GM21423 (cell line): ENCODE data around the gene AEBP2.
A peak's percentile ranks its signal among the peaks of the same experiment; 100 is the strongest.
"Not testable (repeated sequence)": the region's sequence is repeated elsewhere in the genome, so short reads cannot be mapped to it uniquely, and the experiment has no call there.

ENCODE experiments used
- ATAC-seq: cut with Tn5 transposase; IDR thresholded peaks from one replicate; pipeline ENCODE4 v1.9.1; 2021; ENCODE audit warnings: mild to moderate bottlenecking, moderate library complexity; ENCODE audit not compliant: unreplicated experiment

AEBP2 gene

DNA sequence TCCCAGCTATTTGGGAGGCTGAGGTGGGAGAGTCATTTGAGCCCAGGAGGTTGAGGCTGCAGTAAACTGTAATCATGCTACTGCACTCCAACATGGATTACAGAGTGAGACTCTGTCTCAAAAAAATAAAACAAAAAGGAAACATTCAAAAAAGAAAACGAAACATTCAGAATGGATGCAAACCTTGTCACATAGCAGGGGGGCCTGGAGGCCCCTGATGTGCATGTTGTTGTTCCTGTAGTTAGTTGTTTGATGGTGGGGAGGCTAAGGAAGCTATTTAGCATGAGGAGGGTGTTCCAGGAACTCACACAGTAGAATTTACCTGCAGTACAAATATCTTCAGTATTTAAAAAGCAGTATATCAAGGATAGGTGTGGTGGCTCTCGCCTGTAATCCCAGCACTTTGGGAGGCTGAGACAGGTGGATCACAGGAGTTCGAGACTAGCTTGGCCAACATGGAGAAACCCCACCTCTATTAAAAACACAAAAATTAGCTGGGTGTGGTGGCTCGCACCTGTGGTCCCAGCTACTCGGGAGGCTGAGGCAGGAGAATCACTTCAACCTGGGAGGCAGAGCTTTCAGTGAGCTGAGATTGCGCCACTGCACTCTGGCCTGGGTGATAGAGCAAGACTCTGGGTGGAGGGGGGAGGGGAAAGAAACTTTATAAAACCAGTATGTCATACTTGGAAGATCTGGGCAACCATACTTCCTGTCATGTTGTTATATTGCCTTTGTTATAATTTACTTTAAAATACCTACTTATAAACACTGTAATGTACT is 17.6 kb upstream of the AEBP2 start:
- ATAC-seq: no peak

DNA sequence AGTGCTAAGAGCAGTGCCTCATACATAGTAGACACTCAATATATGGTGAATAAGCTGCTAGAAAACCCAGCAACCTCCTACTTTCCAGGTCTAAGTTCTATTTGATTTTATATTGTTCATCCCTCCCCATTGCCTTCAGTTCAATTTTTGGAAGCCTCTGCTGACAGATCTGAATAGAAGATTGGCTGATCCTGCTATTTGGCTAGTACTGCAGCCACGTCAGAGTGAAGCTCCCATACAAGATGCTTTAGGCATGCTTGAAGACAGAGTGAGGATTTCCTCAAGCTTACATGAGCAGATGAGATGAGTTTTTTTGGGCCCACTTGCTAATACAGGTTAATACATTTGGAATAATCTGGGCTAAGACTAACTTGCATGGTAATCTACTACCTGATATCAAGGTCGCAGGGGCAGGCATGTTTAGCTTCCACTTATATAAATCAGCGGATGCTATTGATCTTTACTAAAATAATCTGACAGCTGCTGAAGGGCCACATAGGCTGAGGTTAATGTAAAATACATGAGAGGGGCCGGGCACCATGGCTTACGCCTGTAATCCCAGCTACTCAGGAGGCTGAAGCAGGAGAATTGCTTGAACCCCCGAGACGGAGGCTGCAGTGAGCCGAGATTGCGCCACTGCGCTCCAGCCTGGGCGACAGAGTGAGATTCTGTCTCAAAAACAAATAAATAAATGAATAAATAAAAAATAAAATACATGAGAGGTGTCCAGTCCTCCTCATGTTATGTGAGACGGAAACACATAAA is 15.9 kb upstream of the AEBP2 start:
- ATAC-seq: no peak

DNA sequence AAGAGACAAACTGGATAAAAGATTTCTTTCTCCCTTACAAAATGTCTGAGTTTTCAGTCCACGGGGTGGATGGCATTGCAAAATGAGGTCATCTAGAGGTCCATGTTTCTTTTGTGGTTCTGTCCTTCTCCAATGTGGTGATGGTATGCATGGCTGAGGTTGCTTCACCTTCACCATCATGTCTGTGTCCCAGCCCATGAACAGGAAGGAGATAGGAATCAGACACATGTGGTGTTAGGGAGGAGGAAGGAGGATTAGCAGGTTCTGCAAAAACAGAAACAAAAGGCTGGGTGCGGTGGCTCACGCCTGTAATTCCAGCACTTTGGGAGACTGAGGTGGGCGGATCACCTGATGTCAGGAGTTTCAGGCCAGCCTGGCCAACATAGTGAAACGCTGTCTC is 11.0 kb upstream of the AEBP2 start:
- ATAC-seq: no peak

DNA sequence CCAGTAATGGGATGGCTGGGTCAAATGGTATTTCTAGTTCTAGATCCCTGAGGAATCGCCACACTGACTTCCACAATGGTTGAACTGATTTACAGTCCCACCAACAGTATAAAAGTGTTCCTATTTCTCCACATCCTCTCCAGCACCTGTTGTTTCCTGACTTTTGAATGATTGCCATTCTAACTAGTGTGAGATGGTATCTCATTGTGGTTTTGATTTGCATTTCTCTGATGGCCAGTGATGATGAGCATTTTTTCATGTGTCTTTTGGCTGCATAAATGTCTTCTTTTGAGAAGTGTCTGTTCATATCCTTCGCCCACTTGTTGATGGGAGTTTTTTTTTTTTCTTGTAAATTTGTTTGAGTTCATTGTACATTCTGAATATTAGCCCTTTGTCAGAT is 9.8 kb upstream of the AEBP2 start:
- not testable (repeated sequence) for ATAC-seq

DNA sequence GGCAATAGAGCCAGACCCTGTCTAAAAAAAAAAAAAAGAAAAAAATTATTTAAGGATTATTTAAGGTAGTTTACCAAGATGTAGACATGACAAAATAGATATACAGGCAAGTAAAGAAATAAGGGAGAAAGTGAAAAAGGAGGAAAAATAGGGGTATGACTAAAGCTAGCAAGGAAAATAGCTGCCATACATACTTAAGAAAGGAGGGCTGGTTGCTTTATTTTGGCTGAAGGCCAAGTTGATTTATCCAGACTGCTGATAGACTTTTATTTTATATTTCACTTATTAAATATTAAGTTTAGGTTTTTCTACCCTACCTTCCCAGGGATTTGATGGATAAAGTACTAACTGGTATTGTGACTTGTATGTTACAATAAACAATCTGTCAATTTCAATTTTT is 8.3 kb upstream of the AEBP2 start:
- no peak for ATAC-seq

DNA sequence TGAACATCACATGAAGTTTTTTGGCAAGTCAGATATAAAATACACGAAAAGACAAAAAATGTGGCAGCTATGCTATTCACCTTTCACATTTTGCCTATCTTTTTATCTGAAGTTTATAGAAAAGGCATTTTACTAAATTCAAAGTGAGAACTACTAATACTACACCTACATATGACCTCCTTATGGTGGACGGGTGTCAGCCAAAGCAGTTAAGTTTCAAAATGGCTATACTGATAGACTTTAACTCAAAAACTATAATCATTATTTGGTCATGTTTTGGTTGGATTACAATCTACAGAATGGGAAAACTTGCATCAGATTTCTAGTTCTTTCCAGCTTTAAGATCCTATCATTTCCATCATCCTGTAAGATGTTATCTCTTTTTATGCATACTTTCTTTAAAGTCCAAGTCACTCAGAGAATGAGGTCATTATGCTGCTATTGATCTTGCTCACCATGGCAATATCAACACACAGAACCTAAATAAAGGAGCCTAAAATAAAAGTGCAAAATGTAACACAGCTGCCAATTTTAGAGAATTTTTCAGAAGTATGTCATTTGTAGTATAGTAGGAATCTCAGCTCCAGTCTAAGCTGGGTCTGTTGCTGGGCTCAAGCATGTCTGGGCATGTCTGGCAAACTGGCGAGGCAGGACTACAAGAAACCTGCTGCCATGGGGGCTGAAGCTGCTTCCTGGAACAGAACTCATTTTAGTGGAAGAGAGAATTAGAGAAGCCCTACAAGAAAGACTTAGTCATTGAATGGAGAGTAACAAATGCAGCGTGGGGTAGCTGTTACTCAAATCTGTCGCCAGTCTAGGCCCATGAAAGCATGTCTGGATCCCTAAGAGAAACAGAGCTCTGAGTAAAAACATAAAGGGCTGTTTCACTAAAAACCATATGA is 7.6 kb upstream of the AEBP2 start:
- ATAC-seq: no peak

DNA sequence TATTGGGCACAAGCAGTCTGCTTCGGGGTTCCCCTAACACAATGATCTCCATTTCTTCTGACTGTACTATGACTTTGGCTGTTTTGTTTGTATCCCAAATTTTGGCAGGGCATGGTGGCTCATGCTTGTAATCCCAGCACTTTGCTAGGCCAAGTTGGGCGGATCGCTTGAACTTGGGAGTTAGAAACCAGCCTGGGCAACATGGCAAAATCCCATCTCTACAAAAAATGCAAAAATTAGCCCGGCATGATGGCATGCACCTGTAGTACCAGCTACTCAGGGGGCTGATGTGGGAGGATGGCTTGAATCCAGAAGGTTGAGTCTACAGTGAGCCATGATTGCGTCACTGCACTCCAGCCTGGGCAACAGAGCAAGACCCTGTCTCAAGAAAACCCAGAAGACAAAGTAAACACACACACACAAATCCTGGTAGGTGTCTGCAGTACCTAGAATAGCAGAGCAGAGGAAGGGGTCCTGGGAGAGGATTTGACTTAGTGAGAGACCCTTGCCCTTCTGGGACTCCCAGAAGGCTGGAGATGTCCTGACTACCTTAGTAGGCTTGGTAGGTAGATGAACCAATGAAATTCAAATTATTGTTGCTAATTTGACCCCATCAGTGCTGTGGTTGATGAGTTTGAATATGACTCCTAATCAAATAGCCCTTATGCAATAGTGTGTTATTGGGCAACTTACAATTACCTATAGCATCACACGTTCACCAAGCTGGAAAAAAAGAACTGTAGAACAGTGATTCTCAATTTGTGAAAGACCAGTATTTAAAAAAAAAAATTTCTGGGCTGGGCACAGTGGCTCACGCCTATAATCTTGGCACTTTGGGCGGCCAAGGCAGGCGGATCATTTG is 6.8 kb upstream of the AEBP2 start:
- ATAC-seq: no peak

DNA sequence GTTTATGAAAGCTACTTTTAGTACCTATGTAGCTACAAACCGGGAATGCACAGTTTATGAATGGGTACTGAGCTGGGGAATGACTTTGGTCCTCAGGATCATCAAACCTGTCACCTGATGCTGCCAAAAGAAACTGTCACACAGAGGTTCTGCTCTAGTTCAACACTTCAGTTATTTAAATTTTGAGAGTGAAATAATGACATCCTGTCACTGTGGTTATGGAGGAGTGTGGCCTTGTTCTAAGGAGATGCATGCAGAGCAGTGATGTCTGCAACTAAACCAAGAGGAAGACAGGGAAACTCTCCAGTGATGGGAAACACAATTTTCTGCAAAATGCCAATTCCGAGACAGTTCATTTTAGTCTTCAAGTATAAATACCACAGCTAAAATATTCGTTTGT is 4.8 kb upstream of the AEBP2 start:
- no peak for ATAC-seq

DNA sequence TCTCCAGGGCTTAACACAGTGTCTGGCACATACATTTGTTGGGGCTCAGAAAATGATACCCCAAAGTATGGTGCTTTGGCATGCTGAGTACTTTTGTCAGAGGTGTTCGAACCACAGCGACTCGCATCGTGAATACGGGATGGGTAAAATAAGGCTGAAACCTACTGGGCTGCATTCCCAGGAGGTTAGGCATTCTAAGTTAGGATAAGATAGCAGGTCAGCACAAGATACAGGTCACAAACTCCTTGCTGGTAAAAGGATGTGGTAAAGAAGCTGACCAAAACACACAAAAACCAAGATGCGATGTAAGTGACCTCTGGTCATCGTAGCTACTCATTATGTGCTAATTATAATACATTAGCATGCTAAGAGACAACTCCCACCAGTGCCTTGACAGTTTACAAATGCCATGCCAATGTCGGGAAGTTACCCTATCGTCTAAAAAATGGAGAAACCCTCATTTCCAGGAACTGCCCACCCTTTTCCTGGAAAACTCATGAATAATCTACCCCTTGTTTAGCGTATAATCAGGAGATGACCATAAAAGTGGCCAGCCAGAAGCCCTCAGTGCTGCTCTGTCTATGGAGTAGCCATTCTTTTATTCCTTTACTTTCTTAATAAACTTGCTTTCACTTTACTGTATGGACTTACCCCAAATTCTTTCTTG is 3.3 kb upstream of the AEBP2 start:
- ATAC-seq: no peak

DNA sequence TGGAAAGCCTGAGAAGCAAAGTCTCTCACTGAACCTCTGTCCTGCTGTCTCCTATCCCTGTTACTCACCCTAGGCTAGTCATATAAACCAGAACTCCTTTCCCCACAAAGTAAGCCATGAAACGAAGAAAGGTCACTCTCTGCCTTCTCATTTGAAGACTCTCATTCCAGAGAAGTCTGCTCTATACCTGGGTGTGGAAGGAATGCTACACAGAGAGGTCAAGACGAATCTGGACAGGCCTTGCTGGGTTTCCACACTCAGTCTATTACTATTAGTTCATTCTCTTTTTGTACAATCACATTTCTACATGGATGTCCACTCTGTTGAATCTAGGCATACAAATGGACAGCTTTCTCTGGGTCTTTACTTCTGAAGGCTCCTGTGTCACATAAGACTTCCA is 2.4 kb upstream of the AEBP2 start:
- ATAC-seq: no peak

DNA sequence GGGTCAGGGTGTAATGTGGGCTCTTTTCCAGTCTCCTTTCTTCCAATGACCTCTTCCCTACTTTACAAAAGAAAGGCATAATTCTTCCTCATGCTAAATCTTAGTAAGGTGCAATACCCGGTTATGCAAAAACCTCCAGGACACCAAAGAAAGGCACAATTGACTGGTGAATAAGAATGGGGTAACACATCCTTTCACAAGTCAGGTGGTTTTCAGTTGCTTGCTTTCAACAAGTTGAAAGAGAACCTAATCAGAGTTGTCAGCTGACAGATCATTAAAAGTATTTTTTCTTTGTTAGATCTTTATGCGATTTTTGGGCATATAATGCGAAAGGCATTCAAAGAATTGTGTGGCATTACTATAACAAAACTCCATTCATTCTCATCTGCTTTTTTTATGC is 1.3 kb upstream of the AEBP2 start:
- no peak for ATAC-seq

DNA sequence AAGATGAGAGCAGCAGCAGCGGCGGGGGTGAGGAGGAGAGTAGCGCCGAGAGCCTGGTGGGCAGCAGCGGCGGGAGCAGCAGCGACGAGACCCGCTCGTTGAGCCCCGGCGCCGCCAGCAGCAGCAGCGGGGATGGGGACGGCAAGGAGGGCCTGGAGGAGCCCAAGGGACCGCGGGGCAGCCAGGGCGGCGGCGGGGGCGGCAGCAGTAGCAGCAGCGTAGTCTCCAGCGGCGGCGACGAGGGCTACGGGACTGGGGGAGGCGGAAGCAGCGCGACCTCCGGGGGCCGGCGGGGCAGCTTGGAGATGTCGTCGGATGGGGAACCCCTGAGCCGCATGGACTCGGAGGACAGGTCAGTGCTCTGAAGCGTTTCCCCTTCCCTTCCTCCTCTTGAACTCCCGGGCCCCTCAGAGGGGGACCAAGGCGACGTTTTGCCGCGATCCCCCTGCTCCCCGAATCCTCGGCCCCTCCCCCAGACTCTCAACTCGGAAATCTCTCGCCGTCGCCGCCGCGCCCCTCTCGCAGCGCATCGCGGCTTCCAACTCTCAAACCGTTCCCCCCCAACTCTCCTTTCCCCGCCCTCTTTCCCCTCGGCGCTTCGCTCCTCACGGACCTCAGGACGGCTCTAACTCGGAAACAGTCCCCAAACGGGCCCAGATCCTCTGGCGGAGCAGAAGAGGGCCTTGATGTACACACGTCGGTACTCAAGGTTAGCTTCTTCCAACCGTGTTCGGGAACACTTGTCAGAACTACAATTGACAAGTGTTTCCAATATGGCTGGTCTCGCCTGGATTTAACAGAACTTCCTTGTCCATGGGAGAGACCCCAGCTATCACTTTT is 947 bp downstream of the AEBP2 start:
- peak; percentile 34 for ATAC-seq

DNA sequence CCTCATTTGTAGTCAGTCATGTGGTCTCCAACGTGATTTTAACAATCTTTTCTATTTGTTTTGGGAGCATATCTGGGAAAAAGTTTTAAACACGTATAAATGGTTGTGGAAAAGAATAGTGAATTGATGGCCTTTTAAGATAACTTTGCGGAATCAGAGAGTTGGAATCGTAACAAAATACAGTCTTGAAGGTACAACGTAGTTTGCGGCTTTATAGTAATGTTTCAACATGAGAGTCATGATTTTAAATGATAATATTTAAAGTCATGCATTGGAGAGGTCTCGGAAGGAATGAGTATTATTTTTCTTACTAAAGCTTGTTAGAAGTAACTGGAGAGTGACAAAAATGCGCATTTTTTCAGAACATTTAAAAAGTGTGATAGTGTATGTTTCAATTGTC is 1.6 kb downstream of the AEBP2 start:
- ATAC-seq: no peak

DNA sequence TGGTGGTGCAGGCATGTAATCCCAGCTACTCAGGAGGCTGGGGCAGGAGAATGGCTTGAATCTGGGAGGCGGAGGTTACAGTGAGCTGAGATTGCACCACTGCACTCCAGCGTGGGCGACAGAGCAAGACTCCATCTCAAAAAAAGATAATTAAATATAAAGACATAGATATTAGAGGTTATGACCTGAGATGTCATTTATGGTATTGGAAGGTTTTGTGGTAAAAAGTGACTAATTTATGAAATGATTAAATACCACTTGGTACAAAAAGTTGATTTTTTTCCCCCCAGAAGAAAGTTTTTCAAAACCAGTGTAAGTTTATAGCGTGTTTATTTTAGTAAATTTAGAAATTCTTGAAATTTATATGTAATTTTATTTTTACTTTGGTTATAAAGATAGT is 4.3 kb downstream of the AEBP2 start:
- no peak for ATAC-seq

DNA sequence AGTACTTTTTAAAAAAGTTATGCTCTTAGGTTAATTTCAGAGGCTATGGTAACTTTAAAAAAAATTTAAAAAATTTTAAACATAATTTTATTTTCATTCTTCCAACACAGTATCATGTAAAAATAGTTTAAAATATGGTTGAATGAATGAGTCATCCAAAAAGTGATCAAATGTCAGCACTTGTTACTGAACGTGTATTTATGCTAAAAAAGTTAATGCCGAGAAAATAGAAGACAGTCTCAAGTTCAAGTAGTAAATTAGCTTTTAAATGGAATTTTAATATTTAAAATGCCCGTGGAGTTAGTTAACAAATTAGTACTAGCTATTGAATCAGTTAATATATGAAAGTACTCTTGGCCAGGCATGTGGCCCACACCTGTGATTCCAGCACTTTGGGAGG is 4.8 kb downstream of the AEBP2 start:
- ATAC-seq: no peak

DNA sequence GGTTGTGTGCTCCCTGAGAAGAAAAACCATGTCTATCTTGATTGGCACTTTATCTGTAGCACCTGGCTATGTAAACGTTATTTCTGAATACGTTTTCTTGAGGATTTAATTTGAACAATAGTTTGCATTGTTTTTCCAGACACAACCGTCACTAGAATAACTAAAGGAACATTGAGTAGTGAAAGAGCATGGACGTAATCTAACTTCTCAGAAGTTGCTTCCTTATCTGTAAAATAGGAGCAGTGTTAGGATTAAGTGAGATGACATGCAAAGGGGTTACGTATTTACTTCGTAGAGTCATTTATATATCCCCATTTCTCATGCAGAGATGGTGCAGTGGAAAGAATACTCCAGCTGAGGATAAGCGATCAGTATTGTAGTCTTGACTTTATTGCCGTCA is 8.1 kb downstream of the AEBP2 start:
- no peak for ATAC-seq

DNA sequence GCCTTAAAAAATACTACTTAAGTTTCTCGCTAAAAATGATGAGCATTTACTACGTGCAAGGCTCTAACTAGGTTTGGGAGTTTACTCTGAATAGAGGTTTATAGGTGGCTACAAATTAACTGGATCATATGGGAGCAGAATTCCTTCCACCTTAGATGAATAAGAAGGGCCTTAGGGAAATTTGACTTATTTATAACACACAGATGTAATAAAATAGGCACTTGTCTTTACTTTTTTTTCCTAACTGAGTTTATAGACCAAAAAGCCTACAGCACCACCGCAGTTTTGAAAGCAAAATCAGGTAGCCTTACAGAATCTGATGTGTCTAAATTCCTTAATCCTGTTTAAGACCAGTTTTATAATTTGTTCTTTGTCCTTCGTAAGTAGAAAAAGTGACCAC is 10.5 kb downstream of the AEBP2 start:
- no peak for ATAC-seq

DNA sequence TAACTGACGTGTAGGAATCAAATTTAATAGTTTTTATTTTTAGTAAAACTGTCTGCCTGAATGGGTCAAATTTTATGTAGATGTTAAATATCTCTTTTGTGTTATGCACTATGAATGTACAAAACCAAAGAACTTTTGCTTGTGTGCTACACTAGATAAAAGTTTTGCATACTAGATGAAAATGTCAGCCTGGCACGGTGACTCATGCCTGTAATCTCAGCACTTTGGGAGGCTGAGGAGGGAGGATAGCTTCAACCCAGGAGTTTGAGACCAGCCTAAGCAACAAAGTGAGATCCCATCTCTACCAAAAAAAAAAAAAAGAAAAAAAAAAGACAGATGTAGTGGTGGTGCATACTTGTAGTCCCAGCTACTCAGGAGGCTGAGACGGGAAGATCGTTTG is 11.1 kb downstream of the AEBP2 start:
- no peak for ATAC-seq

DNA sequence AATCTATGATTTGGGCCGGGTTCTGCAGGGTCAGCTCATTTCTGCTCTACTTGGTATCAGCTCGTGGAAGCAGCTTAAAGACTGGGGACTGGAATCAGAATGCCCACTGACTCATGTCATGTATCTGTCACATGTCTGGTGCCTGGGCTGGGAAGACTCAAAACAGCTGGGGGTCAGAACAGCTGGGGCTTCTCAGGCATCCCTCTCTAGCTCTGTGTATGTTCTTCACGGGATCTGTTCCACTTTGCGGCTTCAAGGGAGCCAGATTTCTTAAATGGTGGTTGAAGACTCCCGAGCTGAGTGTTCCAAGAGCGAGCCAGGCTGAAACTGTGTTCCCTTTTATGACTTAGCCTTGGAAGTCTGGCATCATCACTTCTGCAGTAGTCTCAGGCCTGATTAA is 11.9 kb downstream of the AEBP2 start:
- ATAC-seq: no peak
